ENCODE measurements around the gene PTCD1.
"Not testable (repeated sequence)": the region's sequence is repeated elsewhere in the genome, so short reads cannot be mapped to it uniquely, and the experiment has no call there.

Gene PTCD1

DNA sequence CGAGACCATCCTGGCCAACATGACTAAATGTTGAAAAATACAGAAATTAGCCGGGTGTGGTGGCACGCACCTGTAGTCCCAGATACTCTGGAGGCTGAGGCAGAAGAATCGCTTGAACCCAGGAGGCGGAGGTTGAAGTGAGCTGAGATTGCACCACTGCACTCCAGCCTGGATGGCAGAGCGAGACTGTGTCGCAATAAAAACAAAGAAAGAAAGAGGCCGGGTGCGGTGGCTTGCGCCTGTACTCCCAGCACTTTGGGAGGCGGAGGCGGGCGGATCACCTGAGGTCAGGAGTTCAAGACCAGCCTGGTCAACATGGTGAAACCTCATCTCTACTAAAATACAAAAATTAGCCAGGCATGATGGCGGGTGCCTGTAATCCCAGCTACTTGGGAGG lies 51.4 kb downstream of the PTCD1 start:
- not testable (repeated sequence) for DNase-seq

GRCh38 chr7:99386584-99387238 lies 51.9 kb downstream of the PTCD1 start:
- no peak for DNase-seq

DNA sequence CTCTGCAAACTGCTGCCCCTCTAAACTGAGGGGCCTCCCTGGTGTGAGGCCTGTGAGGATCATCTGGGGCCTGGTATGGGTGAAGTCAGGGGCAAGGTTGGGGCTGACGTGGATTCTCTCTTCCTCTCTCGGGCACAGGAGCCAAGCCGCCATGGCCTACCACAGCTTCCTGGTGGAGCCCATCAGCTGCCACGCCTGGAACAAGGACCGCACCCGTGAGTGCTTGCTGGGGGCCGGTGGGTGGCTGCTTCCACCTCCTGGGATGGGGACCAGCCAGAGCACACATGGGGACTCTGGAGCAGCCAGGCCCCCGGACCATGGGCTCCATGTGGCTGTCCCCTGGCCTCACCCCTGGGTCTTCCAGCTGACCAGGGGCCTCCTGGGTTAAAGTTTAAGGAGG lies 53.0 kb downstream of the PTCD1 start:
- DNase-seq = no peak

DNA sequence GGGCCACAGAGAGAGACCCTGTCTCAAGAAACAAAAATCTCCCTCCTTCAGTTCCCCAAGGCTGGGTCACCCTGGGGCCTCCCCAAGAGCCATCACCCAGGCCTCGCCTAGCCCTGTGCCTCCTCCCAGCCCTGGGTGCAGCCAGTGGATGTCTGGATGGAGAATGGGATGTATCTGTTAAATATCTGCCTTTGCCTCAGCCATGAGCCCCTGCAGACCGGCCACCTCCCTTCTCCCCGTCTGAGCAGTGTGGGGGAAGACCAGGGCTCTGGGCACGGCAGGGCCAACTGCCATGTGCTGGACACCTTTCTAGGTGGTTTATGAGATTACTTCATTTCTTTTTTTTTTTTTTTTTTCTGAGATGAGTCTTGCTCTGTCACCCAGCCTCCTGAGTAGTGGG lies 54.1 kb downstream of the PTCD1 start:
- no peak for DNase-seq

DNA sequence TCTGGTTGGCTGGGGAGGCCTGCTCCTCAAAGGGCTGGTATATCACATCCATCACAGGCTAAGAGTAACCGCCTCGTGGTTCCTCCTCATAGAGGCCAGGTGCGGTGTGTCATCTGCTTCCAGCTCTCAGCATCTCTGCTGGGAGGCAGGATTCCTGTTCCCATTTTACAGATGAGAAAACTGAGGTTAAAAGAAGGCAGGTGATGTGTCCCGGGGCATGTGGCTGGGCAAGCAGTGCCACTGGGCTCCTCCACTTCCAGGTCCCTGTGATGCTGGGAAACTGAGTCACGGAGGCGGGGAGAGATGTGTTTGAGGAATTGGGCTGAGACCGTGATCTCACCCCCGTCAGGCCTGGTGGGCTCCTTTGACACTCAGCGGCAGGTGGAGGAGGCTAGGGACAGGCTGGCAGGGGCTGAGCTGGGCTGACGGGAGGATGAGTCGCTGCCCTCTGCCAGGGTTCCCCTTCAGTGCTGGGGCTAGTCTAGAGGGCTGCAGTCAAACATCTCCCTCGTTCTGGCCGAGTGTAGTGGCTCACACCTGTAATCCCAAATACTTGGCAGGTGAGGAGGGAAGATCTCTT lies 54.7 kb downstream of the PTCD1 start:
- no peak for DNase-seq

- DNase-seq = no peak
Measured at GRCh38 chr7:99383203-99383602, 55.4 kb downstream of the PTCD1 start.

DNA sequence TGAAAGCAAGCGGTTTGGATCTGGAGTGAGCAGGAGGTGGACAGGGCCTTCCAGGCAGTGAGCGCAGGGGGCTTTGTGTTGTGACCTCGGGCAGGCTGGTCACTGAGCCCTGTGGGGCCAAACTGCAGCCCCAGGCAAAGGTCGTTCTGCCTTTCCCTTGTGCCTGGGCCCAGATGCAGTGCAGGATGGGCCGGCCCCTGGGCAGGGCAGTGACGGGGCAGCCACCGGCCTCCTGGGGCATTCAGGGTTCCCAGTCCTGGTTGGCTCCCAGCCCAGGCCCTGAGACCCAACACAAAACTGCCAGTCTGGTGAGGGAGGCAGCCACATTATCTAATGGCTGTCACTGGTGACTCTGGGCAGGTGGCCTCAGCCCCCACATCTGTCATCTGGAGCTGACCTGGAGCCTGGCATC lies 56.9 kb downstream of the PTCD1 start:
- DNase-seq = no peak

DNA sequence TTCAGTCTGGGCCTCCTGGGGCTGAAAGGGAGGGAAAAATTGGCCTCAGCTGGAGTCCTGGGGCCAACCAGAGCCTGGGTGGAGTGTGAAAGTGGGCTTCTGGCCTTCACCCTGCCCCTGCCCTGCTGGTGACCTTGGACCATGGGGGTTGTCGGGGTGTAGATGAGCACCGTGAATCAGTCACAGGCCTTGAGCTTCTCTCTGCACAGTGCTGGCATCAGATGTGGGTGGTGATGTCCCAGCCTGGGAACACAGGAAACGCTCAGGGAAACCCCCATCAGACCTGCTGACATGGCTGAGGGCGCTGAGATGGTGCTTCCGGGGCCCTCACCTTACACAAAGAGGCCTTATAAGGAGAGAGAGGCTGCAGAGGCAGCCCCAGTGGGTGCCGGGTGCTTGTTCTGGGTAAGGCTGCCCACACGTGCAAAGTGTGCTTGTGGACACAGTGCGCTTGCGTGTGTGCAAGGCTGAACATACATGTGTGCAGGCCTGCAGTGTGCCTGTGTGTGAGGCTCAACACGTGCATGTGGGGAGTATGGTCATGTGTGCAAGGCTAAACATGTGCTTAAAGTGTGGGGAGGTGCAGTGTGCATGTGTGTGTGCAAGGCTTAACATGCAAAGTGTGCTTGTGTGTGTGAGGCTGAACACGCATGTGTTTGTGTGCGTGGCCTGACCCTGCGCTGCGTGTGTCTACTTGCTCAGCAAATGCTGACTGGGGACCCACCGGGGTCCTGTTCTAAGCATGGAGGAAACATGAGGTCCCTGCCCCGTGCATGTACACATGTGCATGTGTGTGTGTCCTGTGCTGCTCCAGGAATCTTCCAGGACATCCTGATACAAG lies 57.6 kb downstream of the PTCD1 start:
- no peak for DNase-seq

GRCh38 chr7:99380032-99380822 lies 58.4 kb downstream of the PTCD1 start:
- no peak for DNase-seq

- DNase-seq = not testable (repeated sequence)
Measured at GRCh38 chr7:99379693-99380031, 58.9 kb downstream of the PTCD1 start.

DNA sequence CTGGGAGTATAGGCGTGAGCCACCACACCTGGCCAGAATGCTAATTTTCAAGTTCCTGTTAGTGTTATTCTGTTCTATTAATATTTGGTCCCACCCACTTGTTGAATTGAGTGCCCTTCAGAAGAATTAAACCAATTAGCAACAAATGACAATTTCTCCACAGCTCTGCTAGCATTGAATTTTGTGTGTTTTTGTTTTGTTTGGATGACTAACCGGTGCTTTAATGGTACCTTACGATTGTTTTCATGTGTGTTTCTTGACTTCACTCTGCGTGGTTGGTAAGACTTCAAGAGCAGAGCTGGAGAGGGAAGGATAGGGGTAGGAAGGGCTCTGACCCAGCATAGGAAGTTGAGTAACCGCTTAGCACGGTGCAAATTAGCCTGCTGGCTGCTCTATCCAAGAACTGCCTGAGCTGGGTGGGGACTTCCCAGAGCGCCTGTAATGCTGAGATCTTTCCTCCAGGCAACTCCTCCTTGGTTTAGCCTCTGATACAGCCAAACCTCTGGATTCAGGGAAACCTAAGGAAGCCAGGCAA lies 59.5 kb downstream of the PTCD1 start:
- DNase-seq = no peak

- peak; percentile 36 for DNase-seq
Measured at GRCh38 chr7:99375070-99375807, 63.4 kb downstream of the PTCD1 start.

DNA sequence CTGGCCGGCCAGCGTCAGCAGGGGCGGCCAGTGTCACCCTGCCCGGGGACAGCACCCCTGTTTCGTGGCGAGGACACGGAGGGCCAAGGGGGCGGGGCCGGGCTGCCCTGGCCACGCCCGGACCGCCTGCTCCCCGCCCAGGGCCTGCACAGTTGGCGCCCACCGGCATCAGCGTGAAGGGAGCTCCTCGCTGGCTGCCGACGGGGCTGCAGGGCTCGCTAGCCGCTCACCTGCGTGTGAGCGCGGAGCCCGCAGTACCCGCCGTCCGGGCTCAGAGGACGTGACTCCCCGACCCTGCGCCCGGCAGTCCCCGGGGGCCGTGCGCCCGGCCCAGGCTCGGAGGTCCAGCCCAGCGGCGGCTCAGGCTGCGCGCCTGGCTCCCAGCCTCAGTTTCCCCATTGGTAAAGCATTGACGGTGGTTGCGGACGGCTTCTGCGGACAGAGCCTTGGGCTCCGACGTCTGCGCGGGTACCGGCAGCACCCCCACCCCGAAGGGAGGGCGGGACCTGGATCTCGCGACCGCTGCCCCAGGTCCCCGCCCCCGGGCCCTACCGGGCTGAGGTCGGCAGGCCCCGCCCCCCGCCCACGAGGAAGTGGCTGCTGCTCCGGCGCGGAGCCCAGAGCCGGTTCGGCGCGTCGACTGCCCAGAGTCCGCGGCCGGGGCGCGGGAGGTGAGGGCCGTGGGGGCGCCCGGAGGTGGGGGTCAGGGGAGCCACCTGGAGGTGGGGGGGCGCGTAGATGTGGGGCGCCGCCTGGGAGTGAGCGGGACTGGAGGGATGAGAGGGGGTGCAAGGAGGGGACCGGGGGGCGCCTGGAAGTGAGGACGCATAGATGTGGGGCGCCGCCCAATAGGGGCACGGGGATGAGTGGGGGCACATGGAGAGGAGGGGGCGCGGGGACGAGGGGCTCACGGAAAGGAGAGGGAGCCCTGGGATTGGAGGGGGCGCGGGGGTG lies 64.2 kb downstream of the PTCD1 start, which contains the start of gene ARPC1B:
Gene ARPC1B, plus strand, starts transcription at position 620 of the 954 bp plus-strand sequence. CDS start 10,985 bp downstream, outside the sequence.
- DNase-seq = peak; percentile 68

DNA sequence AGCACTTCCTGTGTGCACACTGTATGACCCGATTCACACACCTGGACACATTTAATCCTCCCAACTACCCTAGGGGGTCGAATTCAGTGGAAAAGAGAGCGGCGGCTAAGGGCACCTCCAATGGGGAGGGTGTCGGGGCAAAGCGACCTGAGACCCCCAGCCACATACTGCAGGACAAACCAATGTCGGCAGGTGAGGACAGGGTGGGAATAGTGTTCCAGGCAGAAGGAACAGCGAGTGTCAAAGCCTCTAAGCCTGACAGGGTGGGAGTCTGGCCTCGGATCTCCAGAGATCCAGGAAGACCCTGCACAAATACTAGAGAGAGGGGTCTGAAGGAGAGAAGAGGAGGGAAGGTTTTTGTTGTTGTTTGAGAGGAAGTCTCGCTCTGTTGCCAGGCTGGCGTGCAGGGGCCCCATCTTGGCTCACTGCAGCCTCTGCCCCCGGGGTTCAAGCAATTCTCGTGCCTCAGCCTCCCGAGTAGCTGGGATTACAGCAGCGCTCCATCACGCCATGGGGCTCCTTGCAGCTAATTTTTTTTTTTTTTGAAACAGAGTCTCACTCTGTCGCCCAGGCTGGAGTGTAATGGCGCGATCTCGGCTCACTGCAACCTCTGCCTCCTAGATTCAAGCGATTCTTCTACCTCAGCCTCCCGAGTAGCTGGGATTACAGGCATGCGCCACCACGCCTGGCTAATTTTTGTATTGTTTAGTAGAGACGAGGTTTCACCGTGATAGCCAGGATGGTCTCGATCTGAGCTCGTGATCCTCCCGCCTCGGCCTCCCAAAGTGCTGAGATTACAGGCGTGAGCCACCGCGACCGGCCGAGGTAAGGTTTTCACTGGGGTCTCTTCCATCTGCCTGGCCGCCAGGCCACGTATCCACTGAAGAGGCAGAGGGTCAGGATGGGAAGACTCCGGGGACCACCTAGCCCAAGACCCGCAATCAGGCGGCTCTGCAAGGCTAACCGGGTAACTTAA lies 65.2 kb downstream of the PTCD1 start:
- DNase-seq = no peak

GRCh38 chr7:99372275-99373090 lies 66.1 kb downstream of the PTCD1 start:
- DNase-seq = no peak

DNA sequence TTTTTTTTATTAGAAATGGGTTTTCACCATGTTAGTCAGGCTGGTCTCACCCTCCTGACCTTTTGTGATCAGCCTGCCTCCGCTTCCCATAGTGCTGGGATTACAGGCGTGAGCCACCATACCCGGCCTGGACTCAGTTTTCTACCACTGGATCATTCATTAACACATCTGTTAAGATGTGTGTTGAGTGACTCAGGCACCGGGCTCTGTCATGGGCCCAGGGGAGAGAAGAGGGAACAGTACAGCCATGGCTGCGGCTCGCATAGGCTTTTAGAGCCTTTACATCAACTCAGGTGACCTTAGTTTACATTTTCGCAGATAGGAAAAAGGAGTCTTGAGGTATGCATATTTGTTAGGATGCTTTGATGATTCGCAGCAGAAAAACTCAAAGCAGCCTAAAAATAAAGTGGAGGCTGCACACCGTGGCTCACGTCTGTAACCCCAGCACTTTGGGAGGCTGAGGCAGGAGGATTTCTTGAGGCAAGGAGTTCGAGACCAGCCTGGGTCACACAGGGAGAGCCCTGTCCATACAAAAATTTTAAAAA lies 67.2 kb downstream of the PTCD1 start:
- no peak for DNase-seq

DNA sequence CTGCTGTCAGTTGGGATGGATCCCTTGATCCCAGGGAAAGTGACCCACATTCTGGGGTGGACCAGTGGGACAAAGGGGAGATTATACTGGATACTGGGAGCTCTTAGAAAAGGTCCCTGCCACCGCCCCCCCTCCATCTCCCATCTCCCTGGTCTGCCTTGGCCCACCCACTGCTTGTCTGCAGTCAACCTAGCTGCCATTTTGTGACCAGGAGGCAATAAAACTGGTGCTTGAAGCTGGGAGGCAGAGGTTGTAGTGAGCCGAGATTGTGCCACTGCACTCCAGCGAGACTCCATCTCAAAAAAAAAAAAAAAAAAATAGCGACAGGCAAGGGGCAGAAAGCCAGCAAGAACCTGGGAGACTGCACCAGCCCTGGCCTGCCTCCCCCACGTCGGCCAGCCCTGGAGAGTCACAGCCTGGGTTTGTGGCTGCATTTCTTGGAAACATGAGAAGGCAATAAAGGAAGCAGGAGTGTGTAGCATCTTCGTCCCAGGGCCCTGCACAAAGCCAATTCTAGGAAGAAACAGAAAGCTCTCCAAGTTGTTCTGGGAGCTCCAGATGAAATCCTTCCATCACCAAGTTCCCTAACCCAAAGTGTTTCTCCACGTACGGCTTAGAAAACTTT lies 68.7 kb downstream of the PTCD1 start:
- DNase-seq = no peak
